ENCODE measurements around the gene P2RY2.

Gene P2RY2

GRCh38 chr11:73243093-73243485, 25.0 kb downstream of the P2RY2 start:
- no peak for DNase-seq (ENCODE audit: low read depth in 2 of 2)

GRCh38 chr11:73244589-73245240, 26.6 kb downstream of the P2RY2 start:
- no peak for DNase-seq (ENCODE audit: low read depth in 2 of 2)

- no peak for DNase-seq (ENCODE audit: low read depth in 2 of 2)
Observed at GRCh38 chr11:73245461-73245860, 27.4 kb downstream of the P2RY2 start.

- DNase-seq (ENCODE audit: low read depth in 2 of 2) = no peak
Observed at GRCh38 chr11:73246303-73246702, 28.2 kb downstream of the P2RY2 start.

GRCh38 chr11:73248526-73249185, 30.6 kb downstream of the P2RY2 start:
- no peak for DNase-seq (ENCODE audit: low read depth in 2 of 2)

- DNase-seq (ENCODE audit: low read depth in 2 of 2) = no peak
Observed at GRCh38 chr11:73249304-73249703, 31.2 kb downstream of the P2RY2 start.

GRCh38 chr11:73249853-73250783, 32.0 kb downstream of the P2RY2 start:
- DNase-seq (ENCODE audit: low read depth in 2 of 2) = no peak

GRCh38 chr11:73252577-73253191, 34.6 kb downstream of the P2RY2 start:
- DNase-seq (ENCODE audit: low read depth in 2 of 2) = no peak

- DNase-seq (ENCODE audit: low read depth in 2 of 2) = no peak
Observed at GRCh38 chr11:73257342-73258103, 39.4 kb downstream of the P2RY2 start.

GRCh38 chr11:73258104-73259035, 40.3 kb downstream of the P2RY2 start:
- DNase-seq (ENCODE audit: low read depth in 2 of 2) = no peak

- DNase-seq (ENCODE audit: low read depth in 2 of 2) = no peak
Observed at GRCh38 chr11:73259406-73260126, 41.5 kb downstream of the P2RY2 start.

GRCh38 chr11:73260127-73260457, 42.0 kb downstream of the P2RY2 start:
- no peak for DNase-seq (ENCODE audit: low read depth in 2 of 2)

GRCh38 chr11:73262851-73263495, 44.9 kb downstream of the P2RY2 start:
- no peak for DNase-seq (ENCODE audit: low read depth in 2 of 2)

- DNase-seq (ENCODE audit: low read depth in 2 of 2) = no peak
Observed at GRCh38 chr11:73263640-73264039, 45.6 kb downstream of the P2RY2 start.

- no peak for DNase-seq (ENCODE audit: low read depth in 2 of 2)
Observed at GRCh38 chr11:73265278-73265810, 47.3 kb downstream of the P2RY2 start.

GRCh38 chr11:73265853-73266645, 48.0 kb downstream of the P2RY2 start:
- DNase-seq (ENCODE audit: low read depth in 2 of 2) = no peak

GRCh38 chr11:73266646-73267020, 48.6 kb downstream of the P2RY2 start:
- no peak for DNase-seq (ENCODE audit: low read depth in 2 of 2)
